ENCODE measurements around the gene PDZD2.

DNA sequence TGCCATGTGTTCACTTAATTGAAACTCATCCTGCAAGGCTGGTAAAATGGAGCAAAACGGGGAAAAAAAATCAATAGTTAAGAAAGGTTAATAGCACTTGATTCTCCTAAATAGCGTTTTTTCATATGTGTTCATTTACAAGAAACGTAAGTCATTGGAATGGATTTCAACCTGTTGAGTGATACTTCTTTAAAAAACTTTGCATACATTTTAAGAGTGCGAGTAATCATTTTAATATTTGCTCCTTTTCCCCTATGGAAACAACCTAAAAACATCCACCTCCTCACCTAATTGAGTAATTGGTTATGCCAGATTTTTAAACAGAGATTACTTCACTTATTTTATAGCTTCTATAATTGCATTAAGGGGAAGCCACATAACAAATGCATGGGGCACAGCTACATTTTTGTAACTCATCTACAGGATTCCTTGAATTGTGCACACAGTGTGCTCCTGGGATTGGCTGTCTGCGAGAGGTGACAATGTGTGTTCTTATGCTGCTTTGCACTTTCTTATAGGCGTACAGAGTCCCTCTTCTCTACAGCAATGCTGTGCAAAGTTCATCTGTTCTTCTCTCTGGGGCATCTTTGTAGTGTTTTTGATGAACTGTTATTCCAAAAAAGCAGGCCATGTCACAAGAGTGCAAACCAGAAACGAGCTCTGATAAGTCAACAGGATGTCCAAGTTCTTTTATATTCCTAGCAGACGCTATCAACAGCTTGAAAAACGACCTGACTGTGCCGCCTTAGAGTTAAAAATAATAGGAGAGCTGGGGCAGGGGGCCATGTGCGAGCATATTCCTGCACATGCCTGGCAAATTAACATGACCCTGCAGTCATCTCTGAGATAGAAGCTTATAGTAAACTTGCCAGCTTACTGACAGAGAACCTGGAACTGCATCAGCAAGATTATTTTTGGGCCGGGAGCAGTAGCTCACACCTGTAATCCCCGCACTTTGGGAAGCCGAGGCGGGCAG is 417.2 kb downstream of the PDZD2 start:
- TF ChIP-seq, protein P1, sequence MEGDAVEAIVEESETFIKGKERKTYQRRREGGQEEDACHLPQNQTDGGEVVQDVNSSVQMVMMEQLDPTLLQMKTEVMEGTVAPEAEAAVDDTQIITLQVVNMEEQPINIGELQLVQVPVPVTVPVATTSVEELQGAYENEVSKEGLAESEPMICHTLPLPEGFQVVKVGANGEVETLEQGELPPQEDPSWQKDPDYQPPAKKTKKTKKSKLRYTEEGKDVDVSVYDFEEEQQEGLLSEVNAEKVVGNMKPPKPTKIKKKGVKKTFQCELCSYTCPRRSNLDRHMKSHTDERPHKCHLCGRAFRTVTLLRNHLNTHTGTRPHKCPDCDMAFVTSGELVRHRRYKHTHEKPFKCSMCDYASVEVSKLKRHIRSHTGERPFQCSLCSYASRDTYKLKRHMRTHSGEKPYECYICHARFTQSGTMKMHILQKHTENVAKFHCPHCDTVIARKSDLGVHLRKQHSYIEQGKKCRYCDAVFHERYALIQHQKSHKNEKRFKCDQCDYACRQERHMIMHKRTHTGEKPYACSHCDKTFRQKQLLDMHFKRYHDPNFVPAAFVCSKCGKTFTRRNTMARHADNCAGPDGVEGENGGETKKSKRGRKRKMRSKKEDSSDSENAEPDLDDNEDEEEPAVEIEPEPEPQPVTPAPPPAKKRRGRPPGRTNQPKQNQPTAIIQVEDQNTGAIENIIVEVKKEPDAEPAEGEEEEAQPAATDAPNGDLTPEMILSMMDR (IDR thresholded peaks at IDR 0.05 in 2 of 3, conservative IDR thresholded peaks at IDR 0.05 in 1 of 3; ENCODE audit: borderline replicate concordance in 1 of 3, insufficient read depth in 1 of 3, low read depth in 2 of 3, low read length in 2 of 3), result no peak
- TF ChIP-seq EZH2 (IDR thresholded peaks at IDR 0.05) (no peak), ATF3 (IDR thresholded peaks at IDR 0.05) (no peak), POLR2A (IDR thresholded peaks at IDR 0.05; ENCODE audit: borderline replicate concordance, extremely low read depth, insufficient read depth, insufficient read length) (no peak), YY1 (IDR thresholded peaks at IDR 0.05; ENCODE audit: extremely low read depth, insufficient replicate concordance, low read depth, low read length) (no peak)
- TF ChIP-seq, protein P2, sequence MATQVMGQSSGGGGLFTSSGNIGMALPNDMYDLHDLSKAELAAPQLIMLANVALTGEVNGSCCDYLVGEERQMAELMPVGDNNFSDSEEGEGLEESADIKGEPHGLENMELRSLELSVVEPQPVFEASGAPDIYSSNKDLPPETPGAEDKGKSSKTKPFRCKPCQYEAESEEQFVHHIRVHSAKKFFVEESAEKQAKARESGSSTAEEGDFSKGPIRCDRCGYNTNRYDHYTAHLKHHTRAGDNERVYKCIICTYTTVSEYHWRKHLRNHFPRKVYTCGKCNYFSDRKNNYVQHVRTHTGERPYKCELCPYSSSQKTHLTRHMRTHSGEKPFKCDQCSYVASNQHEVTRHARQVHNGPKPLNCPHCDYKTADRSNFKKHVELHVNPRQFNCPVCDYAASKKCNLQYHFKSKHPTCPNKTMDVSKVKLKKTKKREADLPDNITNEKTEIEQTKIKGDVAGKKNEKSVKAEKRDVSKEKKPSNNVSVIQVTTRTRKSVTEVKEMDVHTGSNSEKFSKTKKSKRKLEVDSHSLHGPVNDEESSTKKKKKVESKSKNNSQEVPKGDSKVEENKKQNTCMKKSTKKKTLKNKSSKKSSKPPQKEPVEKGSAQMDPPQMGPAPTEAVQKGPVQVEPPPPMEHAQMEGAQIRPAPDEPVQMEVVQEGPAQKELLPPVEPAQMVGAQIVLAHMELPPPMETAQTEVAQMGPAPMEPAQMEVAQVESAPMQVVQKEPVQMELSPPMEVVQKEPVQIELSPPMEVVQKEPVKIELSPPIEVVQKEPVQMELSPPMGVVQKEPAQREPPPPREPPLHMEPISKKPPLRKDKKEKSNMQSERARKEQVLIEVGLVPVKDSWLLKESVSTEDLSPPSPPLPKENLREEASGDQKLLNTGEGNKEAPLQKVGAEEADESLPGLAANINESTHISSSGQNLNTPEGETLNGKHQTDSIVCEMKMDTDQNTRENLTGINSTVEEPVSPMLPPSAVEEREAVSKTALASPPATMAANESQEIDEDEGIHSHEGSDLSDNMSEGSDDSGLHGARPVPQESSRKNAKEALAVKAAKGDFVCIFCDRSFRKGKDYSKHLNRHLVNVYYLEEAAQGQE (IDR thresholded peaks at IDR 0.05; ENCODE audit: low read depth), result no peak
